Activated effector memory CD4-positive, alpha-beta T cell treated with Interleukin-2 at 50 U/mL for 16 hours (primary cell): Measurements from ENCODE around the gene PRKCQ.
"Not testable (repeated sequence)": the region's sequence is repeated elsewhere in the genome, so short reads cannot be mapped to it uniquely, and the experiment has no call there.

Source experiments
- DNase-seq: peaks from one replicate; pipeline ENCODE4 v3.0.0-alpha.2; 2020

PRKCQ gene

GRCh38 chr10:6402960-6403359 lies 177.1 kb downstream of the PRKCQ start:
- no peak for DNase-seq

- DNase-seq, result no peak
Observed at GRCh38 chr10:6402349-6402709, 177.7 kb downstream of the PRKCQ start.

GRCh38 chr10:6401558-6402348 lies 178.3 kb downstream of the PRKCQ start:
- DNase-seq, result peak; percentile 28

GRCh38 chr10:6400821-6401465 lies 179.1 kb downstream of the PRKCQ start:
- no peak for DNase-seq

GRCh38 chr10:6400331-6400730 lies 179.7 kb downstream of the PRKCQ start:
- DNase-seq, result no peak

GRCh38 chr10:6399879-6400278 lies 180.2 kb downstream of the PRKCQ start:
- DNase-seq, result no peak

GRCh38 chr10:6399231-6399741 lies 180.8 kb downstream of the PRKCQ start:
- no peak for DNase-seq

GRCh38 chr10:6398399-6398798 lies 181.7 kb downstream of the PRKCQ start:
- DNase-seq, result no peak

- DNase-seq, result no peak
Observed at GRCh38 chr10:6396652-6397051, 183.4 kb downstream of the PRKCQ start.

GRCh38 chr10:6396226-6396625 lies 183.8 kb downstream of the PRKCQ start:
- no peak for DNase-seq

- no peak for DNase-seq
Observed at GRCh38 chr10:6395606-6396005, 184.5 kb downstream of the PRKCQ start.

- no peak for DNase-seq
Observed at GRCh38 chr10:6394084-6394483, 186.0 kb downstream of the PRKCQ start.

- DNase-seq, result no peak
Observed at GRCh38 chr10:6393168-6393567, 186.9 kb downstream of the PRKCQ start.

- no peak for DNase-seq
Observed at GRCh38 chr10:6390213-6390845, 189.7 kb downstream of the PRKCQ start.

GRCh38 chr10:6388261-6388893 lies 191.7 kb downstream of the PRKCQ start:
- DNase-seq, result no peak

GRCh38 chr10:6386960-6387359 lies 193.1 kb downstream of the PRKCQ start:
- DNase-seq, result no peak

GRCh38 chr10:6386346-6386745 lies 193.7 kb downstream of the PRKCQ start:
- no peak for DNase-seq

- DNase-seq, result no peak
Observed at GRCh38 chr10:6385665-6386064, 194.4 kb downstream of the PRKCQ start.

GRCh38 chr10:6384847-6385246 lies 195.2 kb downstream of the PRKCQ start:
- DNase-seq, result no peak

GRCh38 chr10:6384031-6384430 lies 196.0 kb downstream of the PRKCQ start:
- DNase-seq, result no peak

- DNase-seq, result no peak
Observed at GRCh38 chr10:6383096-6383812, 196.8 kb downstream of the PRKCQ start.

GRCh38 chr10:6382081-6382480 lies 198.0 kb downstream of the PRKCQ start:
- peak; percentile 25 for DNase-seq

- DNase-seq, result not testable (repeated sequence)
Observed at GRCh38 chr10:6380478-6380877, 199.6 kb downstream of the PRKCQ start.
